A673 (cell line): ENCODE data around the gene NEMF.

Experiments
- EZH2 ChIP-seq: fragments of 200-600 bp; sonication (generic); IDR thresholded peaks from 2 replicates; pipeline ENCODE4 v1.6.1; 2017; ENCODE audit warnings: borderline replicate concordance, low read depth, mild to moderate bottlenecking, mixed read lengths, antibody characterized with exemption, low read length; ENCODE audit not compliant: poor library complexity, severe bottlenecking
- TF ChIP-seq, protein P1 (sequence below): fragments of 300-800, 200-600 bp; sonication (generic); conservative IDR thresholded peaks from 2 replicates; pipeline ENCODE4 v1.5.1; 2017; ENCODE audit warnings: low read depth, mild to moderate bottlenecking, antibody characterized with exemption, low read length, moderate library complexity, mixed read lengths

DNA sequence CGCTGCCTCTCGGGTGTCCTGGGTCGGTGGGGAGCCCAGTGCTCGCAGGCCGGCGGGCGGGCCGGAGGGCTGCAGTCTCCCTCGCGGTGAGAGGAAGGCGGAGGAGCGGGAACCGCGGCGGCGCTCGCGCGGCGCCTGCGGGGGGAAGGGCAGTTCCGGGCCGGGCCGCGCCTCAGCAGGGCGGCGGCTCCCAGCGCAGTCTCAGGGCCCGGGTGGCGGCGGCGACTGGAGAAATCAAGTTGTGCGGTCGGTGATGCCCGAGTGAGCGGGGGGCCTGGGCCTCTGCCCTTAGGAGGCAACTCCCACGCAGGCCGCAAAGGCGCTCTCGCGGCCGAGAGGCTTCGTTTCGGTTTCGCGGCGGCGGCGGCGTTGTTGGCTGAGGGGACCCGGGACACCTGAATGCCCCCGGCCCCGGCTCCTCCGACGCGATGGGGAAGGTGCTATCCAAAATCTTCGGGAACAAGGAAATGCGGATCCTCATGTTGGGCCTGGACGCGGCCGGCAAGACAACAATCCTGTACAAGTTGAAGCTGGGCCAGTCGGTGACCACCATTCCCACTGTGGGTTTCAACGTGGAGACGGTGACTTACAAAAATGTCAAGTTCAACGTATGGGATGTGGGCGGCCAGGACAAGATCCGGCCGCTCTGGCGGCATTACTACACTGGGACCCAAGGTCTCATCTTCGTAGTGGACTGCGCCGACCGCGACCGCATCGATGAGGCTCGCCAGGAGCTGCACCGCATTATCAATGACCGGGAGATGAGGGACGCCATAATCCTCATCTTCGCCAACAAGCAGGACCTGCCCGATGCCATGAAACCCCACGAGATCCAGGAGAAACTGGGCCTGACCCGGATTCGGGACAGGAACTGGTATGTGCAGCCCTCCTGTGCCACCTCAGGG is 41.0 kb upstream of the NEMF start:
- TF ChIP-seq, protein P1, sequence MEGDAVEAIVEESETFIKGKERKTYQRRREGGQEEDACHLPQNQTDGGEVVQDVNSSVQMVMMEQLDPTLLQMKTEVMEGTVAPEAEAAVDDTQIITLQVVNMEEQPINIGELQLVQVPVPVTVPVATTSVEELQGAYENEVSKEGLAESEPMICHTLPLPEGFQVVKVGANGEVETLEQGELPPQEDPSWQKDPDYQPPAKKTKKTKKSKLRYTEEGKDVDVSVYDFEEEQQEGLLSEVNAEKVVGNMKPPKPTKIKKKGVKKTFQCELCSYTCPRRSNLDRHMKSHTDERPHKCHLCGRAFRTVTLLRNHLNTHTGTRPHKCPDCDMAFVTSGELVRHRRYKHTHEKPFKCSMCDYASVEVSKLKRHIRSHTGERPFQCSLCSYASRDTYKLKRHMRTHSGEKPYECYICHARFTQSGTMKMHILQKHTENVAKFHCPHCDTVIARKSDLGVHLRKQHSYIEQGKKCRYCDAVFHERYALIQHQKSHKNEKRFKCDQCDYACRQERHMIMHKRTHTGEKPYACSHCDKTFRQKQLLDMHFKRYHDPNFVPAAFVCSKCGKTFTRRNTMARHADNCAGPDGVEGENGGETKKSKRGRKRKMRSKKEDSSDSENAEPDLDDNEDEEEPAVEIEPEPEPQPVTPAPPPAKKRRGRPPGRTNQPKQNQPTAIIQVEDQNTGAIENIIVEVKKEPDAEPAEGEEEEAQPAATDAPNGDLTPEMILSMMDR = no peak
- no peak for TF ChIP-seq EZH2
